Fibroblast of lung (primary cell): ENCODE results near the gene UGT1A3.

ENCODE experiments used
- EZH2 ChIP-seq: IDR thresholded peaks from 2 replicates; pipeline ENCODE4 v1.5.1; 2012; ENCODE audit warnings: low read length, control low read depth, mild to moderate bottlenecking; ENCODE audit errors: missing control alignments
- TF ChIP-seq, protein P1 (sequence below), 2 donors: IDR thresholded peaks in 1 of 2; conservative IDR thresholded peaks in 1 of 2; 1 replicate in 1 of 2; 2 replicates in 1 of 2; pipeline ENCODE4 v1.5.1; 2011 to 2012; ENCODE audit warnings: low read length in 2 of 2, control low read depth in 1 of 2, inconsistent platforms in 1 of 2, low read depth in 1 of 2, mild to moderate bottlenecking in 1 of 2

DNA sequence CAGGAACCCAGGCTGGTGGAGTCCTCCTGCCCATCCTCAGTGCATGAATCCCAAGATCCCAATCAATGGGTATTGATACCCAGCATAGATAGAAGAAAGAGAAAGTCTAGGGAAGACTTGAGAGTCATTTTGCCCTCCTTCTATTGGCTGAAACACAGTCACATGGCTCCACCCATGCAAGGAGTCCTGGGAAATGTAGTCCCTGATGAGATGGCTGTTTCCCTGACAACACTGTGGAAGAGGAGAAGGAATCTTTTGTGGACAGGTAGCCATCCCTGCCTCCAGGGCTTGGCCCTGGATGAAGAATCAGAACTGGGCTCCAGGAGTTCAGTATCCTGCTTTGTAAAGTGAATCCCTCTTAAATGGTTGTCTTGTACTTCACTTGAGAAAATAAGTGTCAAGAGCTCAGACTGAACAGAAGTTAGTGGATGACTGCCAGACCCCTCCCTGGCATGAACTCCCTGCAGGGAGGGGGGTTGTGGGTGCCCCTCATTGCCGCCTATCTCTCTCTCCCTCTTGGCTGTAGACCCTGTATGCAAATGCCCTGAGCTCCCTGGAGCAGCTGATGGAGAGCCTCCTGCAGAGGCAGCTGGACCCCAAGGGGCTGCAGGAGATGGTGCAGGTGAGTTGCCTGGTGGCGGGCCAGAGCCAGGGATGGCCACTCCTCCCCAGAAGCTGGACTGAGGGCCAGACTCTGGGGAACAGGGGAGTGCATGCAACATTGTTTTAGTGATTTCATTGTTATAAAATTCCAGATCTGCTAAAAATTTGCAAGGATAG lies 85.4 kb downstream of the UGT1A3 start:
- TF ChIP-seq, protein P1, sequence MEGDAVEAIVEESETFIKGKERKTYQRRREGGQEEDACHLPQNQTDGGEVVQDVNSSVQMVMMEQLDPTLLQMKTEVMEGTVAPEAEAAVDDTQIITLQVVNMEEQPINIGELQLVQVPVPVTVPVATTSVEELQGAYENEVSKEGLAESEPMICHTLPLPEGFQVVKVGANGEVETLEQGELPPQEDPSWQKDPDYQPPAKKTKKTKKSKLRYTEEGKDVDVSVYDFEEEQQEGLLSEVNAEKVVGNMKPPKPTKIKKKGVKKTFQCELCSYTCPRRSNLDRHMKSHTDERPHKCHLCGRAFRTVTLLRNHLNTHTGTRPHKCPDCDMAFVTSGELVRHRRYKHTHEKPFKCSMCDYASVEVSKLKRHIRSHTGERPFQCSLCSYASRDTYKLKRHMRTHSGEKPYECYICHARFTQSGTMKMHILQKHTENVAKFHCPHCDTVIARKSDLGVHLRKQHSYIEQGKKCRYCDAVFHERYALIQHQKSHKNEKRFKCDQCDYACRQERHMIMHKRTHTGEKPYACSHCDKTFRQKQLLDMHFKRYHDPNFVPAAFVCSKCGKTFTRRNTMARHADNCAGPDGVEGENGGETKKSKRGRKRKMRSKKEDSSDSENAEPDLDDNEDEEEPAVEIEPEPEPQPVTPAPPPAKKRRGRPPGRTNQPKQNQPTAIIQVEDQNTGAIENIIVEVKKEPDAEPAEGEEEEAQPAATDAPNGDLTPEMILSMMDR (conservative IDR thresholded peaks at IDR 0.05 in 1 of 2, IDR thresholded peaks at IDR 0.05 in 1 of 2; ENCODE audit: low read depth in 1 of 2, low read length in 2 of 2): no peak
- TF ChIP-seq EZH2: no peak
